ENCODE measurements around the gene ZNF80.
A peak's percentile ranks its signal among the peaks of the same experiment; 100 is the strongest.

Gene ZNF80

DNA sequence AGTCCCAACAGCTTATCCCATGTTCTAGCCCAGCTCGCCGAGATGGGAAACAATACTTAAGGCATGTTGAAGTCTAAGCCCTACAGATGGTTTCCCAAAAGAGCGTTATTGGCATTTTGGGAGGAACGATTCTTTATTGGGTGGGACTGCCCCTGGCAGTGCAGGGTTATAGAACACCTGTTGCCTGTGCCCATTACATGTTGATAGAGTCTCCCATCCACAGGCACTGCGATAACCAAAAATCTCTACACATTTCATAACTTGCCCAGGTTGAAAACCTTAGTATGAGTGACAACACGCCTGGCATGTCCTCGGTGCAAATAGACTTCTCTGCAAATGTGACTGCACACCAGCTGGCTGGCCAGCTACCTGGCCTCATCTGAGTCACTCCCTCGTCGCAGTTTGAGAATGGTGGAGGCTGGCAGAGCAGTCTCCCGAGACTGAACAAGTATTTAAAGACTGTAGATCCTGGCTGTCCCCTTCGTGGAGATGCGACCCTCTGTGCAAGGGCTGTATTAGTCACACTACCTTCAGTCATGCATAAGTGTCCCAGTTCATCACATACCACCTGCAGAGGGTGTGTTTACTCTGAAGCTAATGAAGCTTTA lies 18.7 kb downstream of the ZNF80 start:
- DNase-seq = no peak

DNA sequence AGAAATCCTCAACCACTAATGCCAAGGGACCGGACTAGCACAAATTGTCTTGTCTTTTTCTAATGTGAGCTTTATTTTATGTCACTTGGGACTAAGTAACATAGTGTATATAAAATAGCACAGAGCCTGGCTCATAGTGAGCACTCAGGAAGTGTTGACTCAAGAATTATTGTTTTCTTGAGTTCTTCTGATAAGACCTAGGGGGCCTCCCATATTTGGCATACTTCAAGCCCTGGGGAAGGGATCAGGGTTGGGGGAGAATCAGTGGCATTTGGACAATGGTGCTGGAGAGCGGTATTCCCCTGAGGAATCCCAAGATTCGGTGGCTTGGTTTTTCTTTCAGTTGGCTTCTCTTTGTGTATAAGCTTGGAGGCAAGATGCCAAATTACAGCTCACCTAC lies 19.4 kb downstream of the ZNF80 start:
- DNase-seq = no peak

DNA sequence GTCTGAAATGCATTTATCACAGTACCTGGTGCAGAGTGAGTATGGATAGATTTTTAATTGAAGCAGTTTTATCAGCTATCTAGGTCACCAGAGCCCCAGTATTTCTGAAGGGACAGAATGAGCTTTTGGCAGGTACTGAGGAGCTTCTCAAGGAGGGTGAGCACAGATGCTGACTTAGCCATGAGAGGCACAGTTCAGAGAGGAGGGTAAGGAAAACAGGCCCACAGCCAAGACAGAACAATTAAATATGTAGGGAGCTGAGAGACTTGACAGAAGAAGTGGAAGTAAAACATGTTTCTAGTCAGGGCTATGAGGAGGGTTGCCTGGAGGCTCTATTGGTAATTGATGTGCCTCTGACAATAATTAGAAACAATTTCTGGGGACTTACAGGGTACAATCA lies 20.1 kb downstream of the ZNF80 start:
- no peak for DNase-seq

DNA sequence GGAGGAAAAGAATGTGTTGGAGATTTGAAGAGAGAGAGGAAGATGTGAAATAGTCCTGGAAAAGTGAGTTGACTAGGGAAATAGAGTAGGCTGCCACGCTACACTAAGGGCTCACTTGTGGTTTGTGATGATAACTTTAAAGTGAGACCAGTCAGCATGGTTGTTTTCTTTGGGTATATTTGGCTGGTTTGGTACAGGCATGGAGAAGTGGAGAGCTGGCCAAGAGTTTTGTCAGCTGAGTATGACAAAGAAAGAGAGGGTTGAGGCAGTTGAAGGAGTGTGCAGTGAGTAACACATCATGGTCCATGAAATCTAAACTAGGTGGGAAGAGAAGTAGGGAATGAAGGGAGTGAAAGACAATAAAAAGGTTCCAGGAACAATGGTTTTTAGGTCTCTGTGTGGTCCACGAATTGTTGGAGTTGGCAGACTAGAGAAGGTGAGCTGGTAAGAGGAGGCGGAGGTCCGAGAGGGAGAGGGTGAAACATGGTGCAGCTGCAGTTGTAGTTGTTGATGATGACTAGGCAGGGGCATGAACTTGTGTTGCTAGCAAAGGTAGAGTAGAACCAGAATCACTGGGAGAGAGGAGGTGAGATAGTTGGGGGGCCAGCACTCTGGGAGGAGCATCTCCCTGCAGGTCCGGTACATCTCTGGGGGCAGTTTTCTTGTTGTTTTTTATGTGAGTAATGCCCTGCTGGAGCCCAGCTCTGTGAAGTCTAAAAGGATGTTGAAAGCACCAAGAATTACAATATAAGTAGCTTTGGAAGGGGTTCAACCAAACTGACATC lies 21.0 kb downstream of the ZNF80 start:
- no peak for DNase-seq

DNA sequence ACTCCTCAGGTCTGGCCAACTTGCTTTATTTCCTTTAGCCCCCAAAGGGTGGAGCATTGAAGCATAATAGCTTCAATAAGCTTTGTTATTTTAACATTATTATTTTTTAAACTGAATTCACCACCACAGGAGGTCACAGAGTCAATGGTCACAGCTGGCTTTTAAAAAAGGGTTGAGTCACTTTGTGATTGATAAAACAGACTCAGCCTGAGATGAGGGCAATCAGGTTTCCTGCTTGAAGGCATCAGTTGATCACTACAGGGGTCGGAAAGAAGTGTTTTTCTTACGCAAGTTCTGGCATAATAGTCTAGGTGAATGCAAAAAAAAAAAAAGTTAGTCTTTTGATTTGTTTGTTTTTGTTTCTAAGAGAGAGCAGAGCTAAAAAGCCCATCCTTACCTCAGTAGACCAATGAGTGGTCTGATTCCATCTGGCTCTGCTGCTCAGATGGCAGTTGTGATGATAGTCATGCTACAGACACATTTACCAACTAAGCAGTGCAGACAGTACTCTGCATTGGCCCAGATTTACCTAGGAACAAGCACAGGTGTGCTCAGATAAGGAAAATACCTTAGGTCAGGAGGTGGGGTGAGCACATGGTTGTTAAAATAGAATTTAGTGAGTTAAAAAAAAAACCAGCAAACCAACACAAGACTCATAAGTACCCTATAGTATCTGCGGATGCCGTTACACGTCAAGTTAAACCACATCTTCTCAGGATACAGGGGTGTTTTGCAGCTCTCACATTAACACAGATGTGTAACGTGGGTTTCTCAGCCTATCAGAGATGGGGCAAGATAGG lies 22.6 kb downstream of the ZNF80 start:
- peak; percentile 30 for DNase-seq

DNA sequence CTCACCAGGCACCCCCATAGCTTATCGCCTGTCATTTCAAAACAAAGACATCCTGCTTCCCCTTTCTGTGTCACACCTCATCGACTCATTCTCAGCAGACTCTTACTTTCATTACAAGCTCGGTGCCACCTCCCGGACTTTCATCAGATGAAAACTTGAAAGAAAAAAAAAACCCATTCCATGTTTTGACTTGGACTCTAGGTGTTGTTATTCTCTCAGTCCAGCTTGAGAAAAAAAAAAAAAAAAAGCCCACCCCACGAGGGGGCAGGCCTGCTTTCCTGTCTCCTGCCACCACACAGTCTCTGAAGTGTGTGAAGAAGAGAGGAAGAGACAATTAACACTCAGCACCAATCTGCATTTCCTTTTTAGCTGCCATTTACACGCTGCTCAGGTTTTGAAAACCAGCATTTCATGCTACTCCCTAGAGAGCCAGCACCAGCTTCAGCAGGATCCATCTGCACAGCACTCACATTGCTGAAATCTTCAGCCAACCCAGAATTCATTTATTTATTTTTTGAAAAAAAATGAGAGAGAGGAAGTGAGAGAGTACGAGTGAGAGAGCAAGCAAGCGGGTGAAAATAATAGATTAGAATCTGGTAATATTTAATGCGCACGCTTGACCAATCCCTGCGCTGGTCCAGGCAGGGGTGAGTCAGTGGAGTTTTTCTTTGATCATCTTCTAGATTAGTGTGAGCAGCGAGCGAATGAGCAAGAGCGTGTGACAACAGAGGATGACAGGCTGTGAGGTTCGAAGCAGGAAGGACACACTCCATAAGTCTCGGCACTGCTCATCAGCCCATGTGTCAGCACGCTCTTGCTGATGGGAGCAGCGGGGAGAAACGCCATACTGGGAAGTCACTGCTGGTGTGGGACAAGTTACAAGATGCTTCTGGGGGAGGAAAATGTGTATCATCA lies 23.5 kb downstream of the ZNF80 start:
- DNase-seq = peak; percentile 77

DNA sequence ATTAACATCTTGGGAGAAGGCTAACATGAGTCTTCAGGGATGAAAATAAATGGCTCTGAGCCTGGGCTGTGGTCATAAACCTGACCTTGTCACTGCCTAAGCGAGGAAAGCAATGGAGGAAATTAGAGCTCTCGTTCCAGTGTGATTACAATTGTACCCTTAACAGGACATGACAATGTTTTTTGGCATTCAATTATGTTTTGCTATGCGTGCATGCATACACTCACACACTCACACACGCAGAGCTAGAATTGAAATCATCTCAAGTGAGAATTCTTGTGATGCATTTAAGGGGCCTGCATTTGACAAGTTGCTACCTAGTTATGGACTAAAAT lies 24.1 kb downstream of the ZNF80 start:
- no peak for DNase-seq

DNA sequence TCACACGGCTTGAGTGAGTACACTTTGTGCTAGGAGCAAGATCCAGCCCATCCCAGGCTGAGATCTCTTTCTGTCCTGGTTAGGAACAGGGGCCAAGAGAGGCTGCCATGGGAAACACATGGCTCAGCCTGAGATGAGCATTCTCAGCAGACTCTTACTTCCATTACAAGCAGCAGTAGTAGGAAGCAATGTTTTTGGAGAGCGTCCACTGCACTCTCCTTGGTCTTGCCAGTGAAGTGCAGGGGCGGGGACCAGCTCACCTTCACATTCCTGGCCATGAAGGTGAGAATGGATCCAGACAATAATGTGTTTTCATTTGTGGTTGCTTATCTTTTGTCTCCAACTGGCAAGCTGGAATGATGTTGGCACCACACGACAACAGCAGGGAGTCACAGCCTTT lies 24.7 kb downstream of the ZNF80 start:
- no peak for DNase-seq

DNA sequence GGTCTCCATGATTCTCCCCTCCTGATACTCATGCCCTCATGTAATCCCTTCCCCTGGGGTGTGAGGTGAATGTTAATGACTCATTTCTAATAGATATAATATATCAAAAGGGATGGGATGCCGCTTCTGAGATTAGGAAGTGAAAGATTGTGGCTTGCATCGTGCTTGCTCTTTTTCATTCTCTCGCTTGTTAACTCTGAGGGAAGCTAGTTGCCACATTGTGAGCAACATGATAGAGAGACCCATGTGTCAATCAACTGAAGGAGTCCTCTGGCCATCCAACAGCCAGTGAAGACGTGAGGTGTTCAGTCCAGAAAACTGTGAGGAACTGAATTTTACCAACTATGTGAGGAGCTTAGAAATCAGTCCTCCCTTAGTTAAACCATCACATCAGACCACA lies 29.6 kb downstream of the ZNF80 start:
- no peak for DNase-seq

DNA sequence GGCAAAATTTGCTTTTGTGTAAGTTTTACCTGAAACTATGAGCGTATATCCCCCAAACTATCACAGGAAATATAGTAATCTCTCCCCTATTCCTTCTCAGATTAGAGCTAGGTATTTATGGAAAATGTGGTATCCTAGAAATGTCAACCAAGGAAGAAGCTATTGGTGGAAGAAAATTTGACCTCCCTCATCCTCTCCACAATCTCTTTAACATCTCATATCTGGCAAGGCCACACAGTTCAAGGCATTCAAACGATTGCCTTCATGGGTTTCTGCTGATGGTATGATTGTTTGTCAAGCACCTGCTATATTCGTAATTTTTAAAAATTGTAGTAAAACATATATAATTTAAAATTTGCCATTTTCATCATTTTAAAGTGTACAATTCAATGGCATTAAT lies 31.0 kb downstream of the ZNF80 start:
- no peak for DNase-seq

DNA sequence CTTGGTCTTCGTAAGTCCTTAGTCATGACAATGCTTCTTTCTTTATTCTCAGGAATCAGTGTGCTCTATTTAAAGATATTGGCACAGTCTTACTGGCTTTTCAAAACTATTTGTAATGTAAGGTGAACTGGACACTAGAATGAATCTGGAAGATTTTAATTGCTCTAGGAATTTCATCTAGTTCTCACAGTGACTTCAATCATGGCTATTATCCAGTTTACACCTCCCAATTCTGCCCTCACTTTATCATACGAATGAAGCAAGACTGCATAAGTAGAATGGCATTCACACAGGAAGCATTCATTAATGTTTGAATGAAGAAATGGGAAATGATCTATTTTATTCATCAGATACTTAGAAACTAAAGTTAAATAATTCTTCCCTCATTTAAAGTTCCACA lies 31.8 kb downstream of the ZNF80 start:
- DNase-seq = no peak

DNA sequence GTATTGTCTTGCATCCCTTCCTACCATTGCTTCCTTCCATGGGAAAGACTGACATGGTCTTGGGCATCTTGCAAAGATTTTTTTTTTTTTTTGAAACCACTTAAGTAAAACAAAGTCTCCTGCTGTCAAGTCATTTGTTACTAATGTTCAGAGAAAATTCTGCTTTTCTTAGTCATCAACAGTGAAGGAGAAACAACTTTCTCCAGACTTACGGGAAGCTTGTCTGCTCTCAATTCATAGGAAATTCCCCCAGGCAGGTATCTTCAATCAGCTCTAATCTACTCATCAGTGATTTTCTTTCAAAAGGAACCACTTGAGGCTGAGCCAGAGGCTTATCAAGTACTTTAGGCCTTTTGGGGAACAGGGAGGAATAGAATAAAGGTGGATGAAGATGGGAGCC lies 42.6 kb downstream of the ZNF80 start:
- no peak for DNase-seq

DNA sequence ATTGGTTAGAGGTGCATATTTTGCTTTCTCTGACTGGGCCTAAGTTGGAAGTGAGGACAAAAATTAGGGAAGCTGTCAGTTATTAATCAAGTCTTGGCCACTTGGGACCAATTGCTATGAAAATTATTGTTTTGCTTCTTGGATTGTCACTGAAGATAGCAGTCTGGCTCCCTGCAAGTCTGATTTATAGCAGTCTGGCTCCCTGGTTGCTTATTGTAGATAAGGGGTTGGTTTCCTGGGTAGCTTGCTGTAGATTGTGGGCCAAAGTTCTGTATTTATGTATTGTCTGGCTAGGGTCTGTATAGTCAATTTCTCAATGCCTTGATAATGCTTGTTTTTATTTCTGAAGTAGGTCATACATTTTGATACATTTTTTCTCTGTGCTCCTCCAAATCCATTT lies 45.2 kb downstream of the ZNF80 start:
- no peak for DNase-seq

DNA sequence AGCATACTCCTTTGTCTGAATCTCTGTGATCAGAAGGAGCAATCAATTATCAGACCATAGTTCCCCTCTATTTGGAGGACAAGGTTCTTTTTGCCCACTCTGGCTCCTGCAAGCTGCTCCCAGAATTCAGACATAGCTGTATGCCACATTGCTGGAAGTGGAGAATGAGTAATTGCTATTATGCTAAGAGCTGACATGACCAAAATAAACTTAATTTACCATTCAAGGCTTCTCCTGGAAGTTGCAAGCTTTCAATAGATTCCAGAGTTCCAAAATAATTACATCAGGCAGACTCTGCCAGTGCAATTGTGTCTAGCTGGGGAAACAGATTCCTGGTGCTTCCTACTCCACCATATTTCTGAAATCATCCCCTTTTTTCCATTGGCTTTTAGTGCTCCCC lies 50.9 kb downstream of the ZNF80 start:
- DNase-seq = no peak

Measured in stimulated activated naive CD4-positive, alpha-beta T cell treated with Interleukin-2 at 50 U/mL for 16 hours (primary cell).